ENCODE data around the gene PNMA8C. TPM values are rescaled to one million over a fixed set of nuclear protein-coding genes. Genes with fewer than 3 reads are reported as not detected.
"Not testable (repeated sequence)": the region's sequence is repeated elsewhere in the genome, so short reads cannot be mapped to it uniquely, and the experiment has no call there.

The PNMA8C gene
- total RNA-seq, 2 experiments from 2014 or later = not detected

DNA sequence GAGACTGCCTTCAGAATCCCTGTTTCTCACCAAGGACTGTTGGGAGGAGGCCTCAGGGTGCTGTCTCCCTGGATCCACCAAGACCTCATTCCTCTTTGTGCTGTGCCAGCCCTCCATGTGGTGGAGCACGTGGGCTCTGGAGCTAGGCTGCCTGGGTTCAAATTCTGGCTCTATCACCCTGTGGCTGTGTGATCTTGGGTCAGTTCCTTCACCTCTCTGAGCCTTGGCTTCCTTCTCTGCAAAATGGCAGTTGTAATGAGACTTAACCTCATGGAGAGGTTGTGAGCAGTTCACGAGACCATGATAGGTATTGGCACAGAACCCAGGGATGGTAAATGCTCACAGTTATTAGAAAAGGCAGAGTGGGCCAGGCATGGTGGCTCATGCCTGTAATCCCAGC, 6.4 kb downstream of the PNMA8C start:
- CTCF ChIA-PET = no interaction called here
- no peaks in the 10 kb centered on the region for H3K36me3 Mint-ChIP-seq (ENCODE audit: low read depth)
- peaks cover 0 to 6% of the 10 kb centered on the region in 2 experiments for H3K9me3 ChIP-seq (ENCODE audit: control insufficient read depth in 1 of 2, insufficient read depth in 1 of 2, low read length in 2 of 2)
- no peaks in the 10 kb centered on the region for H3K36me3 ChIP-seq (ENCODE audit: insufficient read depth, low read length)
- no peak overlapping the region for H3K27ac ChIP-seq (ENCODE audit: low read depth in 1 of 2, low read length in 2 of 2)
- POLR2A ChIA-PET = no interaction called here
- no peak overlapping the region for H3K4me3 ChIP-seq (ENCODE audit: low read length)
- DNase-seq (no peak), ATAC-seq (ENCODE audit: poor library complexity) (no peak)
- H3K27ac Mint-ChIP-seq = no peak overlapping the region
- intact Hi-C loops (cut with DNase I, micrococcal nuclease) = no loop called here
- H3K9me3 Mint-ChIP-seq = no peaks in the 10 kb centered on the region
- H3K4me3 Mint-ChIP-seq = no peak overlapping the region
- peaks cover 32 to 37% of the 10 kb centered on the region in 2 experiments for H3K27me3 ChIP-seq (ENCODE audit: control insufficient read depth in 1 of 2, insufficient read depth in 2 of 2, low read length in 2 of 2)
- H3K4me1 ChIP-seq (ENCODE audit: insufficient read depth, low read length) = peaks cover 6% of the 10 kb centered on the region
- peaks cover 64% of the 10 kb centered on the region for H3K27me3 Mint-ChIP-seq
- TF ChIP-seq, protein P1, sequence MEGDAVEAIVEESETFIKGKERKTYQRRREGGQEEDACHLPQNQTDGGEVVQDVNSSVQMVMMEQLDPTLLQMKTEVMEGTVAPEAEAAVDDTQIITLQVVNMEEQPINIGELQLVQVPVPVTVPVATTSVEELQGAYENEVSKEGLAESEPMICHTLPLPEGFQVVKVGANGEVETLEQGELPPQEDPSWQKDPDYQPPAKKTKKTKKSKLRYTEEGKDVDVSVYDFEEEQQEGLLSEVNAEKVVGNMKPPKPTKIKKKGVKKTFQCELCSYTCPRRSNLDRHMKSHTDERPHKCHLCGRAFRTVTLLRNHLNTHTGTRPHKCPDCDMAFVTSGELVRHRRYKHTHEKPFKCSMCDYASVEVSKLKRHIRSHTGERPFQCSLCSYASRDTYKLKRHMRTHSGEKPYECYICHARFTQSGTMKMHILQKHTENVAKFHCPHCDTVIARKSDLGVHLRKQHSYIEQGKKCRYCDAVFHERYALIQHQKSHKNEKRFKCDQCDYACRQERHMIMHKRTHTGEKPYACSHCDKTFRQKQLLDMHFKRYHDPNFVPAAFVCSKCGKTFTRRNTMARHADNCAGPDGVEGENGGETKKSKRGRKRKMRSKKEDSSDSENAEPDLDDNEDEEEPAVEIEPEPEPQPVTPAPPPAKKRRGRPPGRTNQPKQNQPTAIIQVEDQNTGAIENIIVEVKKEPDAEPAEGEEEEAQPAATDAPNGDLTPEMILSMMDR (IDR thresholded peaks at IDR 0.05) = no peak
- H3K4me1 Mint-ChIP-seq (ENCODE audit: low read depth) = peaks cover 14% of the 10 kb centered on the region

DNA sequence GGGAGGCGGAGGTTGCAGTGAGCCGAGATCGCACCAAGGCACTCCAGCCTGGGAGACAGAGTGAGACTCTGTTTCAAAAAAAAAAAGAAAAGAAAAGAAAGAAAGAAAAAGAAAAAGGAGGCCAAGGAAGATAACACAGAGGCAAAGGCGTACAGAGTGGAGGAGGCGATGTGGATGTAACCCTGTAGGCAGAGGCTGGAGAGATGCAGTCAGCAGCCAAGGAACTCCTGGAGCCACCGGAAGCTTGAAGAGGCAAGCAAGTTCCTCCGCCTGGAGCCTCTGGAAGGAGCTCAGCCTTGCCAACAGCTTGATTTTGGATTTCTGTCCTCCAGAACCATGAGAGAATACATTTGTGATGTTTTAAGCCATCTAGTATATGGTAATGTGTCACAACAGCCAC, 8.7 kb downstream of the PNMA8C start:
- no peak overlapping the region for H3K27ac ChIP-seq (ENCODE audit: low read depth in 1 of 2, low read length in 2 of 2)
- H3K9me3 ChIP-seq (ENCODE audit: control insufficient read depth in 1 of 2, insufficient read depth in 1 of 2, low read length in 2 of 2) = peaks cover 0 to 4% of the 10 kb centered on the region in 2 experiments
- TF ChIP-seq, protein P1 (IDR thresholded peaks at IDR 0.05) = no peak
- ATAC-seq (ENCODE audit: poor library complexity) (no peak), DNase-seq (no peak)
- peaks cover 30 to 34% of the 10 kb centered on the region in 2 experiments for H3K27me3 ChIP-seq (ENCODE audit: control insufficient read depth in 1 of 2, insufficient read depth in 2 of 2, low read length in 2 of 2)
- no peak overlapping the region for H3K4me3 Mint-ChIP-seq
- no peaks in the 10 kb centered on the region for H3K36me3 Mint-ChIP-seq (ENCODE audit: low read depth)
- peaks cover 7% of the 10 kb centered on the region for H3K4me1 ChIP-seq (ENCODE audit: insufficient read depth, low read length)
- H3K4me3 ChIP-seq (ENCODE audit: low read length) = no peak overlapping the region
- peaks cover 64% of the 10 kb centered on the region for H3K27me3 Mint-ChIP-seq
- H3K36me3 ChIP-seq (ENCODE audit: insufficient read depth, low read length) = no peaks in the 10 kb centered on the region
- no peak overlapping the region for H3K27ac Mint-ChIP-seq
- POLR2A ChIA-PET = no interaction called here
- peaks cover 5% of the 10 kb centered on the region for H3K4me1 Mint-ChIP-seq (ENCODE audit: low read depth)
- H3K9me3 Mint-ChIP-seq = no peaks in the 10 kb centered on the region
- intact Hi-C loops (cut with DNase I, micrococcal nuclease) = no loop called here
- CTCF ChIA-PET = no interaction called here

DNA sequence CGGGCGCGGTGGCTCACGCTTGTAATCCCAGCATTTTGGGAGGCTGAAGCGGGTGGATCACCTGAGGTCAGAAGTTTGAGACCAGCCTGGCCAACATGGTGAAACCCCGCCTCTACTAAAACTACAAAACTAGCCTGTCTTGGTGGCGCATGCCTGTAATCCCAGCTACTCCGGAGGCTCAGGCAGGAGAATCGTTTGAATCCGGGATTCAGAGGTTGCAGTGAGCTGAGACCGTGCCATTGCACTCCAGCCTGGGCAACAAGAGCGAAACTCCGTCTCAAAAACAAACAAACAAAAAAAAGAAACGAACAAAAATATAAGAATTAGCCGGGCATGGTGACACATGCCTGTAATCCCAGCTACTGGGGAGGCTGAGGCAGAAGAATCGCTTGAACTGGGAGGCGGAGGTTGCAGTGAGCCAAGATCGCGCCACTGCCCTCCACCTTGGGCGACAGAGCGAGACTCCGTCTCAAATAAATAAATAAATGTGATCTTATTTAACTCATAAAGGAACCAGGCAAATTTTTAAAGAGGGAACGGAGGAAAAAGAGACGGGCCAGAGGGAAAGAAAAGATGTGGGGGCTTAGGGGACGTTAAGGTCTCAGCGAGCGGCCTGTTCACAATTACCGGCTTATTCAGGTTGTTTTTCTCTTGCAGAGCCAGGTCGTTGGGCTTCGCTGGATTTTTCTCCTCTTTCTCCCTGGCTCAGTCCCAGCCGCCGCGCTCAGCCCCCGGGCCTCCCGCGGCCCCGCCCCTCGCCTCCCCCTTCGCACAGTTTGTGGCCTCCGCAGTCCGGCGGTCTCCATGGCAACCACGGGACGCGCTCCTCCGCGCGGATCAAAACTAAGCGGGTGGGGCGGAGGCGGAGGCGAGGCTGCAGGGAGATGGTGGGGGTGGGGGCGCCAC, 12.7 kb downstream of the PNMA8C start:
- H3K36me3 Mint-ChIP-seq (ENCODE audit: low read depth); ATAC-seq (ENCODE audit: poor library complexity); H3K9me3 Mint-ChIP-seq; H3K4me3 Mint-ChIP-seq; H3K4me1 Mint-ChIP-seq (ENCODE audit: low read depth); H3K27ac Mint-ChIP-seq; H3K36me3 ChIP-seq (ENCODE audit: insufficient read depth, low read length); H3K27ac ChIP-seq (ENCODE audit: low read depth in 1 of 2, low read length in 2 of 2); POLR2A ChIA-PET; intact Hi-C loops (cut with DNase I, micrococcal nuclease); H3K4me1 ChIP-seq (ENCODE audit: insufficient read depth, low read length); H3K4me3 ChIP-seq (ENCODE audit: low read length): not testable (repeated sequence)
- H3K27me3 Mint-ChIP-seq = peaks cover 83% of the 10 kb centered on the region
- Histone ChIP-seq H3K9me3 (ENCODE audit: control insufficient read depth in 1 of 2, insufficient read depth in 1 of 2, low read length in 2 of 2) (peaks cover 0 to 35% of the 10 kb centered on the region in 2 experiments), H3K27me3 (ENCODE audit: control insufficient read depth in 1 of 2, insufficient read depth in 2 of 2, low read length in 2 of 2) (peaks cover 53 to 55% of the 10 kb centered on the region in 2 experiments)
- CTCF ChIA-PET = interaction anchor here (1.1 kb wide), 1 partner anchor 14 kb away, joined by 3 read pairs; no protein-coding TSS in a partner anchor
- DNase-seq = peak in 4 of 14 experiments; percentile 26 to 40 (median 30)

DNA sequence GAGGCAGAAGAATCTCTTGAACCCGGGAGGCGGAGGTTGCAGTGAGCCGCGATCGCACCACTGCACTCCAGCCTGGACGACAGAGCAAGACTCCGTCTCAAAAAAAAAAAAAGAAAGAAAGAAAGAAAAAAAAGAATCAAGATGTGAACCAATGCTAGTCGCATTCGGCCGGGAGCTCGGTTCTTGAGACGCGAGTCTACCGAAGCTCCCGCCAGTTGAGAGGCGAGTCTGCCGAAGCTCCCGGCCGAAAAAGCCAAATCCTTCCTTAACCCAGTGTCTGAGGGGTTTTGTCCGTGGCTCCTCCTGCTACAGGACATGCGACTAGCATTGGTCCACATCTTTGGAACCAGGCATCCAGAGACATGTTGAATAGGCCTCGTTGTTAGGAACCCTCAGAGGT, 13.8 kb downstream of the PNMA8C start:
- H3K27ac Mint-ChIP-seq; H3K4me1 ChIP-seq (ENCODE audit: insufficient read depth, low read length); H3K36me3 ChIP-seq (ENCODE audit: insufficient read depth, low read length); intact Hi-C loops (cut with DNase I, micrococcal nuclease); DNase-seq; H3K4me3 Mint-ChIP-seq; H3K9me3 Mint-ChIP-seq; H3K27ac ChIP-seq (ENCODE audit: low read depth in 1 of 2, low read length in 2 of 2); H3K4me3 ChIP-seq (ENCODE audit: low read length); ATAC-seq (ENCODE audit: poor library complexity); H3K36me3 Mint-ChIP-seq (ENCODE audit: low read depth); POLR2A ChIA-PET; H3K4me1 Mint-ChIP-seq (ENCODE audit: low read depth): not testable (repeated sequence)
- Histone ChIP-seq H3K27me3 (ENCODE audit: control insufficient read depth in 1 of 2, insufficient read depth in 2 of 2, low read length in 2 of 2) (peaks cover 58 to 64% of the 10 kb centered on the region in 2 experiments), H3K9me3 (ENCODE audit: control insufficient read depth in 1 of 2, insufficient read depth in 1 of 2, low read length in 2 of 2) (peaks cover 0 to 36% of the 10 kb centered on the region in 2 experiments)
- H3K27me3 Mint-ChIP-seq = peaks cover 82% of the 10 kb centered on the region
- CTCF ChIA-PET = interaction anchor here (1.1 kb wide), 1 partner anchor 12 kb away, joined by 3 read pairs; no protein-coding TSS in a partner anchor
